ENCODE measurements around the gene TNNT2.

TNNT2 gene

DNA sequence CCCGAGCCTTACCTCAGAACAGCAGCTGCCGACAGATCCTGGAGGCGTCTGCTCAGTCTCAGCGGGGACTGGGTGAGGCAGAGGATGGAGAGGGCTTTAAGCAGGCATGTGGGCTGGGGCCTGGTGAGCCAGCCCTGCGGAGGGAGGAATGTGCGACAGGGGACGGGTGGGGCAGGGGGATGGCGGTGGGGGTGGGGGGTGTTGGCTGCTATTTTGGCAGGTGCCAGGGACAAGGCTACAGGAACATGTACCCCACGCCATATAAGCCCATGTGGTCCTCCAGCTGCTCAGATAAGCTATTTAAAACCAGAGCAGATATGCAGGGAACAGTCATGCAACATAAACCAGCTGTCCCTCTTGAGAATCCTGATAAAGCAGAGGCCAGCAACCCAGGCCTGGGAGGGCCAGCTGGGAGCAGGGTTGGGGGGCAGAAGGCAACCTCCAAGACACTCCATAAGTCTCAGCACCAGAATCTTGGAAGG lies at the start of gene TNNT2:
Gene TNNT2 (minus strand): TSS at position 70 of the 482 bp plus-strand sequence. CDS start 4,426 bp downstream, outside the sequence.
- no peak within 1 kb of the TSS for H3K4me3 ChIP-seq (ENCODE audit: low read depth, low read length)

DNA sequence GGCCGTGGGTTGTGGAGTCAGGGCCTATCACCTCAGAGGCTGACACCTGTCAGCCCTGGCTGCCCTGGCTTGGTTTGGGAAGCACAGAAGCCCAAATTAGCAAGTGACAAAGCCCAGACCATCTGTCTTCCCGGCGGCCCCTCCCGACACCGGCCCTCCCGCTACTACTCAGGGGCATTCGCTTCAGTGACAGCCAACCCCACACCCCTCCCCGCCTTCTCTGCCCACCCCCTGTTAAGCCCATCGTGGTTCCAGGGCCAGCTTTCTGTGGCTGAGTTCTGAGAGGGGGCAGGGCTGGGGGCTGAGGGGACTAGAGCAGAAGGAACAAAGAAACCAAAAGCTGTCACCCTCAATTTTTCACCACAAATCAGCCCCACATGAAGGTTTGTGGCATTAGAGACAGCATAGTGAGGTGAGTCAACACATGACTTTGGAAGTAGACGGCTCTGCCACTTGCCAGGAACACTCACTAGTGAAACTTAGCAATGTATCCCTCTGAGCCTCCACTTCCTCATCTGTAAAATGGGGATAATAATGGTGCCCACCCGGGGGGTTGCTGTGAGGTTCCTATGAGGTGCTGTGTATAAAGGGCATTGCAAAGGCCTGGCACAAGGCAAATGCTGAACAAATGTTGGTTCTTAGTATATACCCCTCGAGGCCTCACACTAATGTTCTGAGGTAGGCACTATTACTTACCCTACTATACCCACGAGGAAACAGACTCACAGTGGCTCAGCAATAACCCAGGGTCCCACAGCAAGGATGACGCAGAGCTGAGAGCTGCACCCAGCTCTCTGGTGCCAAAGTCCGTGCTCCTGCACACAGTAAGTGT lies 49.2 kb upstream of the TNNT2 start:
- no peak overlapping the region for H3K4me3 ChIP-seq (ENCODE audit: low read depth, low read length)
- H3K27ac ChIP-seq: no peak overlapping the region
- no peaks in the 10 kb centered on the region for H3K36me3 ChIP-seq (ENCODE audit: control insufficient read depth, insufficient read depth, low read length)
- H3K27me3 ChIP-seq (ENCODE audit: control insufficient read depth, insufficient read depth, low read length): no peaks in the 10 kb centered on the region
- no peaks in the 10 kb centered on the region for H3K79me2 ChIP-seq
- H3K9me3 ChIP-seq (ENCODE audit: control insufficient read depth, low read length): no peaks in the 10 kb centered on the region
- no peak overlapping the region for H2AFZ ChIP-seq
- TF ChIP-seq, protein P1, sequence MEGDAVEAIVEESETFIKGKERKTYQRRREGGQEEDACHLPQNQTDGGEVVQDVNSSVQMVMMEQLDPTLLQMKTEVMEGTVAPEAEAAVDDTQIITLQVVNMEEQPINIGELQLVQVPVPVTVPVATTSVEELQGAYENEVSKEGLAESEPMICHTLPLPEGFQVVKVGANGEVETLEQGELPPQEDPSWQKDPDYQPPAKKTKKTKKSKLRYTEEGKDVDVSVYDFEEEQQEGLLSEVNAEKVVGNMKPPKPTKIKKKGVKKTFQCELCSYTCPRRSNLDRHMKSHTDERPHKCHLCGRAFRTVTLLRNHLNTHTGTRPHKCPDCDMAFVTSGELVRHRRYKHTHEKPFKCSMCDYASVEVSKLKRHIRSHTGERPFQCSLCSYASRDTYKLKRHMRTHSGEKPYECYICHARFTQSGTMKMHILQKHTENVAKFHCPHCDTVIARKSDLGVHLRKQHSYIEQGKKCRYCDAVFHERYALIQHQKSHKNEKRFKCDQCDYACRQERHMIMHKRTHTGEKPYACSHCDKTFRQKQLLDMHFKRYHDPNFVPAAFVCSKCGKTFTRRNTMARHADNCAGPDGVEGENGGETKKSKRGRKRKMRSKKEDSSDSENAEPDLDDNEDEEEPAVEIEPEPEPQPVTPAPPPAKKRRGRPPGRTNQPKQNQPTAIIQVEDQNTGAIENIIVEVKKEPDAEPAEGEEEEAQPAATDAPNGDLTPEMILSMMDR (IDR thresholded peaks at IDR 0.05): no peak
- H3K9ac ChIP-seq: no peak overlapping the region
- no peak overlapping the region for H3K4me2 ChIP-seq (ENCODE audit: low read length)
- no peaks in the 10 kb centered on the region for H3K4me1 ChIP-seq

More for the DNA sequence above, at the start of gene TNNT2:
- no peaks in the 10 kb centered on the region for H3K79me2 ChIP-seq
- no peak within 1 kb of the TSS for H3K4me2 ChIP-seq (ENCODE audit: low read length)
- no peaks in the 10 kb centered on the region for H3K9me3 ChIP-seq (ENCODE audit: control insufficient read depth, low read length)
- no peaks in the 10 kb centered on the region for H3K36me3 ChIP-seq (ENCODE audit: control insufficient read depth, insufficient read depth, low read length)
- H3K27me3 ChIP-seq (ENCODE audit: control insufficient read depth, insufficient read depth, low read length): no peaks in the 10 kb centered on the region
- no peaks in the 10 kb centered on the region for H3K4me1 ChIP-seq
- no peak within 1 kb of the TSS for H3K9ac ChIP-seq
- H2AFZ ChIP-seq: no peak within 1 kb of the TSS
- TF ChIP-seq, protein P1 (IDR thresholded peaks at IDR 0.05): no peak
- H3K27ac ChIP-seq: no peak within 1 kb of the TSS

DNA sequence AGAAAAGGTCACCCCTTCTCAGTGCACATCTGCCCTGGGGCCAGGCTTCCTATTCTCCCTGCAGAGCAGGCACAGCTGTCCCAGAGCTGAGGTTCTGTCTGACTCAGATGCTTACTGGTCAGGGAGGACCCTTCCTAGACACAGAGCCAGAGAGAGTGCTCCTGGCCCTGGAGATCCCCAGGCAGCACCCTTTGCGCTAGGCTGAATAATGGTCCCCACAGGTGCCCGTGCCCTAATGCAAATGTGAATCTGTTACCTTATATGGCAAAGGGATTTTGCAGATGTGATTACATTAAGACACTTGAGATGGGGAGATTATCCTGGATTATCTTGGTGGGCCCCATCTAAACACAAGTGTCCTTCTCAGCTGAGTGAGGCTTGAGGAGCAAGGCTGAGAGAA lies 46.7 kb upstream of the TNNT2 start:
- no peaks in the 10 kb centered on the region for H3K9me3 ChIP-seq (ENCODE audit: control insufficient read depth, low read length)
- H3K4me2 ChIP-seq (ENCODE audit: low read length): no peak overlapping the region
- H3K27ac ChIP-seq: no peak overlapping the region
- no peak overlapping the region for H3K9ac ChIP-seq
- H3K4me3 ChIP-seq (ENCODE audit: low read depth, low read length): no peak overlapping the region
- H2AFZ ChIP-seq: no peak overlapping the region
- H3K4me1 ChIP-seq: no peaks in the 10 kb centered on the region
- H3K36me3 ChIP-seq (ENCODE audit: control insufficient read depth, insufficient read depth, low read length): no peaks in the 10 kb centered on the region
- no peaks in the 10 kb centered on the region for H3K27me3 ChIP-seq (ENCODE audit: control insufficient read depth, insufficient read depth, low read length)
- H3K79me2 ChIP-seq: no peaks in the 10 kb centered on the region
- TF ChIP-seq, protein P1 (IDR thresholded peaks at IDR 0.05): no peak

DNA sequence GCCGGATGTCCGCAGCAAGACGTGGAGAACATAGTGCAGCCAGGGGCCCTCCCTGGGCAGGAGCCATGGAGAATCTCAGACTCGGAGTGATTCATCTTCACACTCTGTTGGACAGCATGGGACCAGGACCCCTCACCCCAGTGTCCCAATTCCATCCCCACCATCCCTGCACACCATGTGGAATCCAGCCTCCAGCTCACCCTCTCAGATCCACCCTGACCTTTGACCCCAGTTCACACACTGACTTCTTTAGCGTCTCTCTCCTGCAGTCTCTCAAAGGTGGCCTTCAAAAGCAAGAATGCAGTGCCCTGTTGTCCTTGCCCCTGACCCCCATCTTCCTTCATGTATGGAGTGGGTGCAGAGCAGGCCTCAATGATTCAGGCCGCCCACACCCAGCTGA lies 46.2 kb upstream of the TNNT2 start:
- Histone ChIP-seq H3K4me3 (ENCODE audit: low read depth, low read length) (no peak overlapping the region), H3K27me3 (ENCODE audit: control insufficient read depth, insufficient read depth, low read length) (no peaks in the 10 kb centered on the region), H3K36me3 (ENCODE audit: control insufficient read depth, insufficient read depth, low read length) (no peaks in the 10 kb centered on the region), H3K4me2 (ENCODE audit: low read length) (no peak overlapping the region), H3K79me2 (no peaks in the 10 kb centered on the region), H3K9me3 (ENCODE audit: control insufficient read depth, low read length) (no peaks in the 10 kb centered on the region), H3K9ac (no peak overlapping the region), H3K4me1 (no peaks in the 10 kb centered on the region), H2AFZ (no peak overlapping the region), H3K27ac (no peak overlapping the region)
- TF ChIP-seq, protein P1 (IDR thresholded peaks at IDR 0.05): no peak

Data from parathyroid adenoma (tissue), 2 donors.